Hepatocyte (in vitro differentiated cells): ENCODE data around the gene HMX3. TPM values are rescaled to one million over a fixed set of nuclear protein-coding genes. Genes with fewer than 3 reads are reported as not detected.

Experiments used
- DNase-seq: peaks from one replicate; pipeline ENCODE4 v3.0.0-alpha.2; 2016; ENCODE audit warnings: low spot score
- H2AFZ ChIP-seq: fragments of 200-600 bp; sonication (generic); 2 replicates; pipeline ENCODE4 v1.6.0; 2016; ENCODE audit warnings: antibody characterized with exemption, mild to moderate bottlenecking
- H3K27ac ChIP-seq: fragments of 200-600 bp; sonication (generic); 2 replicates; pipeline ENCODE4 v1.5.1; 2016; ENCODE audit warnings: mild to moderate bottlenecking
- H3K27me3 ChIP-seq: fragments of 200-600 bp; sonication (generic); 2 replicates; pipeline ENCODE4 v1.6.1; 2016
- H3K36me3 ChIP-seq: fragments of 200-600 bp; sonication (generic); replicated peaks from 2 replicates; pipeline ENCODE4 v1.5.1; 2016; ENCODE audit warnings: low read depth; ENCODE audit not compliant: insufficient read depth
- H3K4me1 ChIP-seq: fragments of 200-600 bp; sonication (generic); 2 replicates; pipeline ENCODE4 v1.5.1; 2016; ENCODE audit warnings: mild to moderate bottlenecking, moderate library complexity; ENCODE audit not compliant: insufficient read depth
- H3K4me2 ChIP-seq: fragments of 200-600 bp; sonication (generic); 2 replicates; pipeline ENCODE4 v1.6.0; 2016
- H3K4me3 ChIP-seq: fragments of 200-600 bp; sonication (generic); 2 replicates; pipeline ENCODE4 v1.5.1; 2016; ENCODE audit warnings: mild to moderate bottlenecking
- H3K79me2 ChIP-seq: fragments of 200-600 bp; sonication (generic); 2 replicates; pipeline ENCODE4 v1.6.0; 2017; ENCODE audit warnings: mild to moderate bottlenecking
- H3K9me2 ChIP-seq: fragments of 200-600 bp; sonication (generic); replicated peaks from 2 replicates; pipeline ENCODE4 v1.6.0; 2017; ENCODE audit warnings: mild to moderate bottlenecking; ENCODE audit not compliant: insufficient read depth
- H3K9me3 ChIP-seq: fragments of 200-600 bp; sonication (generic); 2 replicates; pipeline ENCODE4 v1.5.1; 2016; ENCODE audit warnings: low read depth, mild to moderate bottlenecking
- H4K20me1 ChIP-seq: fragments of 200-600 bp; sonication (generic); 2 replicates; pipeline ENCODE4 v1.6.0; 2016; ENCODE audit warnings: mild to moderate bottlenecking; ENCODE audit not compliant: insufficient read depth, poor library complexity, severe bottlenecking
- EZH2 ChIP-seq: fragments of 200-600 bp; sonication (generic); IDR thresholded peaks from 2 replicates; pipeline ENCODE4 v1.6.1; 2016; ENCODE audit warnings: antibody characterized with exemption, mild to moderate bottlenecking, borderline replicate concordance
- EZH2phosphoT487 ChIP-seq: fragments of 200-600 bp; sonication (generic); IDR thresholded peaks from one replicate; pipeline ENCODE4 v1.6.1; 2018; ENCODE audit warnings: antibody characterized with exemption, mild to moderate bottlenecking, low read depth, moderate library complexity; ENCODE audit not compliant: unreplicated experiment, severe bottlenecking
- WGBS: methylation state at CpG from one replicate; pipeline ENCODE4 v1.1.6; 2016; ENCODE audit warnings: low lambda C conversion rate; ENCODE audit errors: missing lambda C conversion rate; 5-methylcytosine and 5-hydroxymethylcytosine counted together
- polyA plus RNA-seq: library from polyadenylated mRNA; unstranded; fragments of >200 nt; fragmentation: Nextera tagmentation; extraction: Ambion mirVana; gene quantifications from 2 replicates; pipeline ENCODE4 v1.2.1, GENCODE V29; 2016
- total RNA-seq: library from RNA; depleted of rRNA; stranded (reverse); fragments of >200 nt; gene quantifications from 2 replicates; pipeline ENCODE4 v1.2.3, GENCODE V29; 2014
- TF ChIP-seq, protein P1 (sequence below): fragments of 200-600 bp; sonication (generic); IDR thresholded peaks from 2 replicates; pipeline ENCODE4 v1.5.1; 2016; ENCODE audit warnings: antibody characterized with exemption, mild to moderate bottlenecking; ENCODE audit not compliant: poor library complexity

The HMX3 gene
- total and polyA plus RNA-seq, 2 experiments from 2014 or later = not detected

DNA sequence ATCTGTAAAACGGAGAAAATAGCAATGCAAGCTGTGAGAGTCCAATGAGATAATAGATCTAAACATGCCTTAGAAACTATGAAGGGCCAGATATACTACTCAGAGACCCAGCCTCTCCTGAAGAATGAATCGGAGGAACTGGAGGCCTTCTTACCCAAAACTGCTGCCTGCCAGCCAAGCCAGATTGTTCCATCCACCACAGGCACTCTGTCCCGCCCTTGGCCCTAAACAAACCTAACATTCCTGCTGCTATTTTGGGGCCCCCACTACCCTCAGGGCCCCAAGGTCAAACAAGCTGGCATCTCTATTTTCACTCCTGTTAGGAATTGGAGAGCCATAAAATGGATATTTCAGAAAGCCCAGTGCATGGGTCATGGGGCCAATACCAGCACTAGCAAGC lies 48.0 kb upstream of the HMX3 start:
- no peaks in the 10 kb centered on the region for H3K9me3 ChIP-seq
- no peak overlapping the region for H3K4me2 ChIP-seq
- no peaks in the 10 kb centered on the region for H3K4me1 ChIP-seq
- H3K36me3 ChIP-seq = no peaks in the 10 kb centered on the region
- no peak overlapping the region for H3K27ac ChIP-seq
- H2AFZ ChIP-seq = no peak overlapping the region
- no peaks in the 10 kb centered on the region for H3K9me2 ChIP-seq
- no peak overlapping the region for H3K4me3 ChIP-seq
- WGBS = 55% methylated on average over 3 of the region's 3 CpGs
- no peak for DNase-seq
- no peak for TF ChIP-seq EZH2
- TF ChIP-seq, protein P1, sequence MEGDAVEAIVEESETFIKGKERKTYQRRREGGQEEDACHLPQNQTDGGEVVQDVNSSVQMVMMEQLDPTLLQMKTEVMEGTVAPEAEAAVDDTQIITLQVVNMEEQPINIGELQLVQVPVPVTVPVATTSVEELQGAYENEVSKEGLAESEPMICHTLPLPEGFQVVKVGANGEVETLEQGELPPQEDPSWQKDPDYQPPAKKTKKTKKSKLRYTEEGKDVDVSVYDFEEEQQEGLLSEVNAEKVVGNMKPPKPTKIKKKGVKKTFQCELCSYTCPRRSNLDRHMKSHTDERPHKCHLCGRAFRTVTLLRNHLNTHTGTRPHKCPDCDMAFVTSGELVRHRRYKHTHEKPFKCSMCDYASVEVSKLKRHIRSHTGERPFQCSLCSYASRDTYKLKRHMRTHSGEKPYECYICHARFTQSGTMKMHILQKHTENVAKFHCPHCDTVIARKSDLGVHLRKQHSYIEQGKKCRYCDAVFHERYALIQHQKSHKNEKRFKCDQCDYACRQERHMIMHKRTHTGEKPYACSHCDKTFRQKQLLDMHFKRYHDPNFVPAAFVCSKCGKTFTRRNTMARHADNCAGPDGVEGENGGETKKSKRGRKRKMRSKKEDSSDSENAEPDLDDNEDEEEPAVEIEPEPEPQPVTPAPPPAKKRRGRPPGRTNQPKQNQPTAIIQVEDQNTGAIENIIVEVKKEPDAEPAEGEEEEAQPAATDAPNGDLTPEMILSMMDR = no peak
- TF ChIP-seq EZH2phosphoT487 = no peak
- H3K27me3 ChIP-seq = peaks cover 5% of the 10 kb centered on the region
- no peaks in the 10 kb centered on the region for H4K20me1 ChIP-seq
- H3K79me2 ChIP-seq = no peaks in the 10 kb centered on the region

DNA sequence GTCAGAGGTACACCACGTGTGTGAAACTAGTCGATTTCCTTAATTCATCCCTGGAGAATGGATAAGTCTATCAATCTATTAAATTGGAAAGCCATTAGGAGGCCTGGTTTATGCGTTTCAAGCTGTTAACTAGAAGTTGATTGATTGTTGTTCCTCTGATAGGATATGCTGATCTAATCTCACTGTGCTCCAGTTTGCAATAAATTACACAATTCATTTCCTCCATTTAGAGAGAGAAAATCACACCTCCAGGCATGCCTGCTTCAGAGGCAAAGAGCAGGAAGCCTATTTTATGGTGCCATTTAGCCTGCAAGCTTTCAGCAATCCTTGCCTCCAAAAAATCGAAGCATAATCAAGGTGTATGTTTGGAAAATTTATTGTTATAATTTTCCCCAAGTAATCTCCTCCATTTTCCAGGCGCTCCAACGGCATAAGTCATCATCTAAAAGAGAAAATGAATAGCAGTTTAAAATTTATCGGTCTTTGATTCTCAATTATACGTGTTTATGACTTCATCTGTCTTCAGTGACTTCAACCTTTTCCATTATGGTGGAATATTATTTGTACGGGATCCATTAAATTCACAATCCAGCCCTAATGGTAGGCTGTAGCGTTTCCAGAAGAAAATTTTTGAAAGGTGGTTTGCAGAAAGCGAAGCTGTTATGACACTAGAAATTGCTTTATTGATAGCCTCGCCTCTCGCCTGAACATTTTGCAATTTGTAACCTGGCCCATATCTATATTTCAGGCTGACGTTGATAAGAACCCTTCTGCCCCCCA lies 42.9 kb upstream of the HMX3 start:
- TF ChIP-seq, protein P1 = no peak
- TF ChIP-seq EZH2phosphoT487 = no peak
- TF ChIP-seq EZH2 = no peak
- no peak for DNase-seq
- H3K4me2 ChIP-seq = no peak overlapping the region
- H3K27me3 ChIP-seq = peaks cover 9% of the 10 kb centered on the region
- no peak overlapping the region for H2AFZ ChIP-seq
- no peak overlapping the region for H3K4me3 ChIP-seq
- H3K79me2 ChIP-seq = no peaks in the 10 kb centered on the region
- no peaks in the 10 kb centered on the region for H3K9me3 ChIP-seq
- no peaks in the 10 kb centered on the region for H3K36me3 ChIP-seq
- H3K27ac ChIP-seq = no peak overlapping the region
- WGBS = 84% methylated on average over 14 of the region's 14 CpGs
- H3K9me2 ChIP-seq = no peaks in the 10 kb centered on the region
- no peaks in the 10 kb centered on the region for H3K4me1 ChIP-seq
- H4K20me1 ChIP-seq = no peaks in the 10 kb centered on the region

DNA sequence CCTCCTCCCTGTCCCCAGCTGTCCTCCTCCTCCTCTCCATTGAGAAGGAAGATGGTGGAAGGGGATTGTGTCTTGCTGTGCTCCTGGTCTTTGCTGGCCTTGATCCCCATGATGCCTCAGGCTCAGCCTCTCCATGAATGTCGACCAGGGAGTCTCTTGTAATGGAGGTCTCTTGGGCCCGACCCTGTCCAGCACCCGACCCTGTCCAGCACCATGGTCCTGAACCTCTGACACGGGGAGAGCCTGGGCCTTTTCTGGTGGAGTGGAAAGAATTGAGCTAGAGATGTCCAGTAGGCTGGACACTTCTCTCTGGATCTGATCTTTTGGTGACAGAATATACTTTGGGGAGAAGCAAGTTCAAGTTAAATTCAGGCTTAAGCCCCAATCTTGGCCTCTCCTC lies 42.3 kb upstream of the HMX3 start:
- DNase-seq = no peak
- H3K36me3 ChIP-seq = no peaks in the 10 kb centered on the region
- peaks cover 9% of the 10 kb centered on the region for H3K27me3 ChIP-seq
- H3K27ac ChIP-seq = no peak overlapping the region
- H3K4me3 ChIP-seq = no peak overlapping the region
- H3K4me2 ChIP-seq = no peak overlapping the region
- 69% methylated on average over 4 of the region's 4 CpGs for WGBS
- no peaks in the 10 kb centered on the region for H3K4me1 ChIP-seq
- H2AFZ ChIP-seq = no peak overlapping the region
- H3K9me3 ChIP-seq = no peaks in the 10 kb centered on the region
- H3K79me2 ChIP-seq = no peaks in the 10 kb centered on the region
- H3K9me2 ChIP-seq = no peaks in the 10 kb centered on the region
- TF ChIP-seq, protein P1 = no peak
- TF ChIP-seq EZH2 (no peak), EZH2phosphoT487 (no peak)
- H4K20me1 ChIP-seq = no peaks in the 10 kb centered on the region
